ENCODE data around the gene CAMKK1. TPM values are rescaled to one million over a fixed set of nuclear protein-coding genes. Genes with fewer than 3 reads are reported as not detected.

The CAMKK1 gene
- total RNA-seq, 6 donors from 2014 or later = 4.9 to 23.0 (median 11.0) TPM

DNA sequence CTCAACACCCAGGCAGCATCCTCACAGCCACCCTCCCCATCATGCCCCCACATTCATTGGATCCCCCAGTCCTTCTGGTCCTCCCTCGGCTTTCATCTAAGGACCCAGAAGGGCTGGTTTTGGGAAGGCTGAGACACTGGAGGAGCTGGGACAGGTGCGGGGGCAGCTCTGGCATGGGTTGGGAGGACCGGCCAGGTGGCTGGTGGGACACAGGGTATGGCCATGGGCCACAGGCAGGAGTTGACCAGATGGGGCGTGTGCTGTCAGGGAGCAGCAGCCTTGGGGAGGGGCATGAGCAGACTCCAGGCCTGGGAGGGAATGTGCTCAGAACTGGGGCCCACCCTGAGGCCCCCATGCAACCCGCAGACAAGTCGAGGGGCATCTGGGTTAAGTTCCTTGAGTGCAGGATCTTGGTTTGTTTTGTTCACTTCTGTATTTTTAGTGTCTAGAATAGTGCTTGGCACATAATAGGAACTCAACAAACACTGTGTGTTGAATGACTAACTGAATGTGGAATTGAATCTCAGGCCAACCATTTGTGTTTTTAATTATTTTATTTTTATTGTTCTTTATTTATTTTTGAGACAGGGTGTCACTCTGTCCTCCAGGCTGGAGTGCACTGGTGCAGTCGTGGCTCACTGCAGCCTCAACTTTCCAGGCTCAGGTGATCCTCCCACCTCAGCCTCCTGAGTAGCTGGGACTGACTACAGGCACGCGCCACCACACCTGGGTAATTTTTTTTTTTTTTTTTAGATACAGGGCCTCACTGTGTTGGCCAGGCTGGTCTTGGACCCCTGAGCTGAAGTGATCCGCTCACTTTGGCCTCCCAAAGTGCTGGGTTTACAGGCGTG is 17.8 kb upstream of the CAMKK1 start:
- H3K9me3 ChIP-seq = no peaks in the 10 kb centered on the region
- TF ChIP-seq CTCF (IDR thresholded peaks at IDR 0.05) (no peak), POLR2AphosphoS5 (IDR thresholded peaks at IDR 0.05) (no peak), POLR2A (IDR thresholded peaks at IDR 0.05) (no peak), EP300 (IDR thresholded peaks at IDR 0.05) (no peak)

GRCh38 chr17:3909257-3909656 is 16.4 kb upstream of the CAMKK1 start:
- no peak overlapping the region for H3K27ac ChIP-seq
- ATAC-seq (ENCODE audit: low FRiP score in 2 of 2) = no peak
- H3K4me3 ChIP-seq = no peak overlapping the region
- H3K27me3 ChIP-seq = no peaks in the 10 kb centered on the region
- no peaks in the 10 kb centered on the region for H3K36me3 ChIP-seq
- DNase-seq = no peak
- 92 to 94% methylated on average over 12 of the region's 12 CpGs for WGBS, 2 donors
- TF ChIP-seq POLR2A (IDR thresholded peaks at IDR 0.05) (no peak), EP300 (IDR thresholded peaks at IDR 0.05) (no peak), CTCF (IDR thresholded peaks at IDR 0.05) (no peak), POLR2AphosphoS5 (IDR thresholded peaks at IDR 0.05) (no peak)
- H3K9me3 ChIP-seq = no peaks in the 10 kb centered on the region
- H3K4me1 ChIP-seq = peaks cover 8 to 21% (median 12%) of the 10 kb centered on the region in 4 donors

More for the DNA sequence above, 17.8 kb upstream of the CAMKK1 start:
- no peak overlapping the region for H3K27ac ChIP-seq
- H3K27me3 ChIP-seq = no peaks in the 10 kb centered on the region
- WGBS, 2 donors = 73 to 89% methylated on average over 10 to 11 of the region's 11 CpGs
- no peaks in the 10 kb centered on the region for H3K36me3 ChIP-seq
- no peak for ATAC-seq (ENCODE audit: low FRiP score in 2 of 2)
- DNase-seq = no peak
- H3K4me1 ChIP-seq = peaks cover 8 to 21% (median 13%) of the 10 kb centered on the region in 4 donors
- no peak overlapping the region for H3K4me3 ChIP-seq

GRCh38 chr17:3907483-3908216 is 14.8 kb upstream of the CAMKK1 start:
- Histone ChIP-seq H3K27ac (no peak overlapping the region), H3K27me3 (no peaks in the 10 kb centered on the region), H3K4me3 (no peak overlapping the region), H3K4me1 (peaks cover 0 to 10% (median 5%) of the 10 kb centered on the region in 4 donors), H3K36me3 (no peaks in the 10 kb centered on the region), H3K9me3 (no peaks in the 10 kb centered on the region)
- TF ChIP-seq EP300 (IDR thresholded peaks at IDR 0.05) (no peak), CTCF (IDR thresholded peaks at IDR 0.05) (peak in 5 of 6 experiments; percentile 9 to 50 (median 24))
- 81 to 82% methylated on average over 6 to 11 of the region's 11 CpGs for WGBS, 2 donors
- DNase-seq (no peak), ATAC-seq (ENCODE audit: low FRiP score in 2 of 2) (no peak)

DNA sequence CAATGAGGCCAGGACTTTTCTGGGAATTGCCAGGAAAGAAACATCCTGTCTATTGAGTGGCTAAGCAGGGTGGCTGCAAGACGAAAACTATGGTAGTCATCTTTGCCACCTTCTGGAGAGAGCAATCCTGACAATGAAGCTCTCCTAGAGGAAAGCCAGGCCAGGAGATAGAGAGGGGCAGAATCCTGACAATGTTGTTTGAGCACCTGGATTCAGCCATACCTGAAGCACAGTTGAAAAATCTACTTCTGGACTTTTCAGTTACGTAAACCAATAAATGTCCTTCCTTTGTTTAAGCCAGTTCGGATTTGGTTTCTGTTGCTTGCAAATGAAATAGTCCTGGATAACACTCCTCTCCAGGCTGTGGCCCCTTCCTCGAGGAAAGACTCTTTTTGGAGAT is 14.0 kb upstream of the CAMKK1 start:
- Histone ChIP-seq H3K36me3 (no peaks in the 10 kb centered on the region), H3K9me3 (no peaks in the 10 kb centered on the region), H3K4me1 (peaks cover 0 to 10% (median 4%) of the 10 kb centered on the region in 4 donors), H3K4me3 (no peak overlapping the region), H3K27ac (no peak overlapping the region), H3K27me3 (no peaks in the 10 kb centered on the region)
- 90% methylated on average over 4 of the region's 4 CpGs for WGBS, 2 donors
- ATAC-seq (ENCODE audit: low FRiP score in 2 of 2) (no peak), DNase-seq (no peak)
- TF ChIP-seq POLR2A (IDR thresholded peaks at IDR 0.05) (no peak), CTCF (IDR thresholded peaks at IDR 0.05) (no peak), POLR2AphosphoS5 (IDR thresholded peaks at IDR 0.05) (no peak), EP300 (IDR thresholded peaks at IDR 0.05) (no peak)
